PFSK-1 (cell line): ENCODE data around the gene HTR3E.

ENCODE experiments used
- POLR2AphosphoS5 ChIP-seq: IDR thresholded peaks from 2 replicates; pipeline ENCODE4 v1.6.1; 2012; ENCODE audit warnings: low read depth, mild to moderate bottlenecking, control low read depth, low read length, moderate library complexity
- SIN3A ChIP-seq: IDR thresholded peaks from 2 replicates; pipeline ENCODE4 v1.6.1; 2012; ENCODE audit warnings: mild to moderate bottlenecking, low read length, moderate library complexity, borderline replicate concordance; ENCODE audit not compliant: insufficient read depth
- TF ChIP-seq, protein P1 (sequence below), 2 experiments: IDR thresholded peaks; 2 replicates each; pipeline versions ENCODE4 v1.6.1 to v1.8.0; 2011 to 2012; ENCODE audit warnings: low read depth in 2 of 2, low read length in 2 of 2, control low read depth in 1 of 2, inconsistent platforms in 1 of 2, mild to moderate bottlenecking in 1 of 2, moderate library complexity in 1 of 2; ENCODE audit not compliant: insufficient read depth in 1 of 2

DNA sequence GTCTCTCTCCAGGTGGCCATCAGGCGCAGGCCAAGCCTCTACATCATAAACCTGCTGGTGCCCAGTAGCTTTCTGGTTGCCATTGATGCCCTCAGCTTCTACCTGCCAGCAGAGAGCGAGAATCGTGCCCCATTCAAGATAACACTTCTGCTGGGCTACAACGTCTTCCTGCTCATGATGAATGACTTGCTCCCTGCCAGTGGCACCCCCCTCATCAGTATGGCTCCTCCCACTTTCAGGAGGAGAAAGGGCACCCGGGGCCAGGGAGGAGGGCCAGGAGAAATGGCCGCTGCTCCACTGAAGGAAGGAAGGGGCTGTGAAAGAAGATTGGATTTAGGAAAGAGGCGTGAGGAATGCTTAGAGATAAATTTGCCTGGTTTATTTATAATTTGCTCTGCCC is 37.4 kb upstream of the HTR3E start:
- TF ChIP-seq SIN3A (no peak), POLR2AphosphoS5 (no peak)
- TF ChIP-seq, protein P1, sequence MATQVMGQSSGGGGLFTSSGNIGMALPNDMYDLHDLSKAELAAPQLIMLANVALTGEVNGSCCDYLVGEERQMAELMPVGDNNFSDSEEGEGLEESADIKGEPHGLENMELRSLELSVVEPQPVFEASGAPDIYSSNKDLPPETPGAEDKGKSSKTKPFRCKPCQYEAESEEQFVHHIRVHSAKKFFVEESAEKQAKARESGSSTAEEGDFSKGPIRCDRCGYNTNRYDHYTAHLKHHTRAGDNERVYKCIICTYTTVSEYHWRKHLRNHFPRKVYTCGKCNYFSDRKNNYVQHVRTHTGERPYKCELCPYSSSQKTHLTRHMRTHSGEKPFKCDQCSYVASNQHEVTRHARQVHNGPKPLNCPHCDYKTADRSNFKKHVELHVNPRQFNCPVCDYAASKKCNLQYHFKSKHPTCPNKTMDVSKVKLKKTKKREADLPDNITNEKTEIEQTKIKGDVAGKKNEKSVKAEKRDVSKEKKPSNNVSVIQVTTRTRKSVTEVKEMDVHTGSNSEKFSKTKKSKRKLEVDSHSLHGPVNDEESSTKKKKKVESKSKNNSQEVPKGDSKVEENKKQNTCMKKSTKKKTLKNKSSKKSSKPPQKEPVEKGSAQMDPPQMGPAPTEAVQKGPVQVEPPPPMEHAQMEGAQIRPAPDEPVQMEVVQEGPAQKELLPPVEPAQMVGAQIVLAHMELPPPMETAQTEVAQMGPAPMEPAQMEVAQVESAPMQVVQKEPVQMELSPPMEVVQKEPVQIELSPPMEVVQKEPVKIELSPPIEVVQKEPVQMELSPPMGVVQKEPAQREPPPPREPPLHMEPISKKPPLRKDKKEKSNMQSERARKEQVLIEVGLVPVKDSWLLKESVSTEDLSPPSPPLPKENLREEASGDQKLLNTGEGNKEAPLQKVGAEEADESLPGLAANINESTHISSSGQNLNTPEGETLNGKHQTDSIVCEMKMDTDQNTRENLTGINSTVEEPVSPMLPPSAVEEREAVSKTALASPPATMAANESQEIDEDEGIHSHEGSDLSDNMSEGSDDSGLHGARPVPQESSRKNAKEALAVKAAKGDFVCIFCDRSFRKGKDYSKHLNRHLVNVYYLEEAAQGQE (IDR thresholded peaks at IDR 0.05; ENCODE audit: insufficient read depth in 1 of 2, low read depth in 2 of 2, low read length in 2 of 2) = no peak
